Measurements from ENCODE around the gene ALX1.

Gene ALX1

DNA sequence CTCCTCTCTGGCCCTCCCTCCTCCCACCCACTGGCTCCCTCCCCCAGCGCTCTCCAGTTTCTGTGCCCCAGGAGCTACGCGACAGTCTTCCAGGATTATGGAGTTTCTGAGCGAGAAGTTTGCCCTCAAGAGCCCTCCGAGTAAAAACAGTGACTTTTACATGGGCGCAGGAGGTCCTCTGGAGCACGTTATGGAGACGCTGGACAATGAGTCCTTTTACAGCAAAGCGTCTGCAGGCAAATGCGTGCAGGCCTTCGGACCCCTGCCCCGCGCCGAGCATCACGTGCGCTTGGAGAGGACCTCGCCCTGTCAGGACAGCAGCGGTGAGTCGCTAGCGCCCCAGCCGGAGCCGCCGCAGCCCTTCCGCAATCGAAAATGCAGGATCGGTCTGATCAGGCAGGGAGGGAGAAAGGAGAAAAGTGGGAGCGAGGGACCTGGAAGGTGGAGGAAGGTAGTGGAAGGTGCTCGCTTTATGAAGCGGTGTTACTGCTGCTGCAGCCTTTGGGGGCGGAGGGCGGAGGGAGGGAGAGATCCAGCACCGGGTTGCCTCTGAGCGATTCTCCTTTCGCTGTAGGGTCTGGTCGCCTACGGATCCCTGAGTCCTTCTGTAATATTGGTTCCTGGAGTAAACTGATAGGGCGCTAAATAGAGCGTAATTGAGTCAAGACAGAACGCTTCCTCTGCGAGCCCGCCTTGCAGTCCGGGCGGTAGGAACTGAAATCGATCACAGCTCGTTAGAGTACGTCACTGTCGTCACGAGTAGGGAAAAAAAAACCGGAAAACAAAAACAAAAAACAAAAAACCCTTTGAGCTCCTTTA lies at the start of gene ALX1:
Gene ALX1 (plus strand): TSS at position 56 of the 819 bp plus-strand sequence. CDS start 42 bp downstream, at position 98.
- TF ChIP-seq, protein P1, sequence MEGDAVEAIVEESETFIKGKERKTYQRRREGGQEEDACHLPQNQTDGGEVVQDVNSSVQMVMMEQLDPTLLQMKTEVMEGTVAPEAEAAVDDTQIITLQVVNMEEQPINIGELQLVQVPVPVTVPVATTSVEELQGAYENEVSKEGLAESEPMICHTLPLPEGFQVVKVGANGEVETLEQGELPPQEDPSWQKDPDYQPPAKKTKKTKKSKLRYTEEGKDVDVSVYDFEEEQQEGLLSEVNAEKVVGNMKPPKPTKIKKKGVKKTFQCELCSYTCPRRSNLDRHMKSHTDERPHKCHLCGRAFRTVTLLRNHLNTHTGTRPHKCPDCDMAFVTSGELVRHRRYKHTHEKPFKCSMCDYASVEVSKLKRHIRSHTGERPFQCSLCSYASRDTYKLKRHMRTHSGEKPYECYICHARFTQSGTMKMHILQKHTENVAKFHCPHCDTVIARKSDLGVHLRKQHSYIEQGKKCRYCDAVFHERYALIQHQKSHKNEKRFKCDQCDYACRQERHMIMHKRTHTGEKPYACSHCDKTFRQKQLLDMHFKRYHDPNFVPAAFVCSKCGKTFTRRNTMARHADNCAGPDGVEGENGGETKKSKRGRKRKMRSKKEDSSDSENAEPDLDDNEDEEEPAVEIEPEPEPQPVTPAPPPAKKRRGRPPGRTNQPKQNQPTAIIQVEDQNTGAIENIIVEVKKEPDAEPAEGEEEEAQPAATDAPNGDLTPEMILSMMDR (conservative IDR thresholded peaks at IDR 0.05), result no peak
- TF ChIP-seq ZFX (IDR thresholded peaks at IDR 0.05), result no peak
- no peak within 1 kb of the TSS for H3K27ac ChIP-seq

DNA sequence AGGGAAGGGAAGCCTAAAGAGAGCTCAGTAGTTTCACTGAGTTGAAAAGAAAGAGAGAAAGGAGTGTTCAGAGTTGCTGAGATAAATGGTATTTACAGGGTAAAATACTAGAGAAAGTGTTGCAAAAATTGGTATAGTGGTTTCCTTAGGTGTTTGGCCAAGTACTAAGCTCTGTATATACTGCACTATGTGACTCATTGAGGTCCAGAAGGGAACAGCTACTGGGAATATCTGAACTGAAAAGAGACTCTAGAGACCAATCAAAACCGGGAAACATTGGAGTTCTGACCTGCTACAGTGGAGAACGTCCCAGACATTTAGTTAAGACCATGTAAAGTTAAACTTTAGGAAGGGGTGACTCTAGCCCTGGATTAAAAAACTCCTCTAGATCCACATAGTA lies 42.7 kb upstream of the ALX1 start:
- no peak for TF ChIP-seq ZFX (IDR thresholded peaks at IDR 0.05)
- TF ChIP-seq, protein P1 (conservative IDR thresholded peaks at IDR 0.05), result no peak
- no peak overlapping the region for H3K27ac ChIP-seq

DNA sequence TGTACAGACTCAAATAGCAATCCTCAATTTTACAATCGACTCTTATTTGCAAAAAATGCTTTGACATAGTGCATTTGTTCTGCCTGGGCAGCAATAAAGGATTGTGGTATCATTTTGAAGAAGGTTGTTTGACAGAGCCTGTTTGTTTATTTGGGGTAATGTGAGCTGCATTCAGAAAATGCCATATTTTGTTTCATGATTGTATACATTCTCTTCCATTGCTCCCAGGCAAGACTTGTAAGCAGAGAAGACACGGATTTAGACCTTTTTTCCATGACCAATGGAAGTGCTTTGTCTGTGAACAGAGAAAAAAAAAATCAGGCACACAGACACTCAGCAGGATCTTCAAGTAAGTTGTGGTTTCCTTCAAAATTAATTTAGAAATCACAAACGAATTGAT lies 35.5 kb upstream of the ALX1 start:
- TF ChIP-seq ZFX (IDR thresholded peaks at IDR 0.05), result no peak
- TF ChIP-seq, protein P1 (conservative IDR thresholded peaks at IDR 0.05), result no peak
- no peak overlapping the region for H3K27ac ChIP-seq

DNA sequence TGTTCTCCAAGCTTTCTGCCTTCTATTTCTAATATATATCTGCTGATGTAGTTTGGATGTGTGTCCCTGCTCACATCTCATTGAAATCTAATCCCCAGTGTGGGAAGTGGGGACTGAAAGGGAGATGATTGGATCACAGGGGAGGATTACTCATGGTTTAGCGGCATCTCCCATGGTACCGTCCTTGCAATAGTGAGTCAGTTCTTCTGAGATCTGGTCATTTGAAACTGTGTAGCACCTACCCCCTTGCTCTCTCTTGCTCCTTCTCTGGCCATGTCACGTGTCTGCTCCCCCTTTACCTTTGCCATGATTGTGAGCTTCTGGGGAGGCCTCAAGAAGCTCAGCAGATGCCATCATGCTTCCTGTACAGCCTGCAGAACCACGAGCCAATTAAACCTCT lies 26.2 kb upstream of the ALX1 start:
- TF ChIP-seq, protein P1 (conservative IDR thresholded peaks at IDR 0.05), result no peak
- H3K27ac ChIP-seq, result no peak overlapping the region

DNA sequence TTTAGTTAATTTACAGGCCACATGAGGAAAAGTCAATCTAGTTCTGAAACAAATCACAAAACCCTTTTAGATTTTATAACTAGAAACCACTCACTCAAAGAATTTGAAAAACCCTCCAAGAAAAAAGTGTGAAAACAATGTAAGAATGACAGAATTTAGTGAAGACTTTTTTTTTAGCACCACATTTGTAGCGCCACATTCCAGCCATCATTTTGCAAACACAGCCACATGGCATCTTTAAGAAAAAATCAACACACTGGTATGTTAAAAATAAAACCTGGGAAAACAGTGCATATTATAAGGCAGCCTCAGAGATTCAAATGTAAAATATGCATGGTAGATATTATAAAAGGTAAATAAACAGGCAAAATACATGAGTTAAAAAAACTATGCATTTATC lies 22.3 kb upstream of the ALX1 start:
- no peak overlapping the region for H3K27ac ChIP-seq
- TF ChIP-seq, protein P1 (conservative IDR thresholded peaks at IDR 0.05), result no peak
- TF ChIP-seq ZFX (IDR thresholded peaks at IDR 0.05), result no peak

DNA sequence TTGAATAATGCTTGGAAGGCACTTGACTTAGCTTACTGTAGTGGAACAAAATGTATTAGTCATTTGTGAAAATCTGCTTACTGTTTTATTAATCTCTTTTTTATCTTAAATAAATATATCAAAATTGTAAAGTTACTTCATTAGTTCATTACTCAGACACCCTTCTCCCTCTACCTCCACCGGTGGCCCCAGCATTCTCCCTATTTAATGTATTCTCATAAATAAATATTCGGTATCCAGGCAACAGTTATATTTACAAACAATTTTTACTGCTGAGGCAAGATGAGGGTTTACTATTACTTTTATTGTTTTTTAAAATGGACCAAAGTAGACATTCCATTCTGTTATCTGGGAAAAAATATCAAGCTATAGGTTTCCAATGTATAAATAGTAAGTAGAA lies 19.6 kb upstream of the ALX1 start:
- no peak overlapping the region for H3K27ac ChIP-seq
- TF ChIP-seq ZFX (IDR thresholded peaks at IDR 0.05), result no peak
- TF ChIP-seq, protein P1 (conservative IDR thresholded peaks at IDR 0.05), result no peak

DNA sequence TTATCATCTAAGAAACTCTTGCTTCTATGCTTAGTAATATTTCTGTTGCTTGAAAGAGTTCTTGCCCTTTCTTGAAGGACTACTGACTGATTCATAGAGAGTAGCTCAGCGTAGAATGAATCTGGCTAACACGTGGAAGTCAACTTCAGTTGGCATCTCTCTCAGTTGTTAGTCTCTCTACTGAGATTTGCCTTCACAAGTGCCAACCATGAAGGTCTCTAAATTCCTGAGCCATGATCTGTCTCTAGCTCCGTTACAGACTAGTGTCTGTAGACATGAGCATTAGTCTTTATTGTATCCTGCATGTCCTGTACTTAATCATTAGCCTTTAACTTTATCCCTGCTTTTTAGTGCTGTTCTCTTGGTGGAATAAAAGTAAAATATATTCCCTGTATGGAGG lies 19.1 kb upstream of the ALX1 start:
- TF ChIP-seq, protein P1 (conservative IDR thresholded peaks at IDR 0.05), result no peak
- no peak for TF ChIP-seq ZFX (IDR thresholded peaks at IDR 0.05)

More for the DNA sequence above, 19.1 kb upstream of the ALX1 start:
- no peak overlapping the region for H3K27ac ChIP-seq

All from C4-2B (cell line).